ENCODE measurements around the gene BRF1. TPM values are rescaled to one million over a fixed set of nuclear protein-coding genes. Genes with fewer than 3 reads are reported as not detected.

The BRF1 gene
- total and polyA plus RNA-seq, 2 of the 13 experiments (the other 11 are each of a cell fraction or from before 2014, with no cell fraction given), result 5.1 to 11.0 TPM

- no peak for TF ChIP-seq CENPBD1 (CRISPR knock-in tag; IDR thresholded peaks at IDR 0.05; ENCODE audit: borderline replicate concordance, low read depth)
- TF ChIP-seq TRIM24 (CRISPR knock-in tag; IDR thresholded peaks at IDR 0.05), result no peak
Observed at GRCh38 chr14:105261781-105262180, 39.0 kb downstream of the BRF1 start (continued).

GRCh38 chr14:105260959-105261358, 39.8 kb downstream of the BRF1 start:
- H3K79me2 ChIP-seq (ENCODE audit: insufficient read depth, low read length), result no peaks in the 10 kb centered on the region
- H3K4me1 ChIP-seq (ENCODE audit: insufficient read depth, low read length), result no peaks in the 10 kb centered on the region
- intact Hi-C loops (cut with micrococcal nuclease; ENCODE audit: unreplicated experiment), result no loop called here
- H3K9me3 ChIP-seq (ENCODE audit: low read length), result no peaks in the 10 kb centered on the region
- ChIA-PET POLR2A (no interaction called here), CTCF (ENCODE audit: low intra/inter-chr PET ratio, low total read pairs) (no interaction called here)
- no peaks in the 10 kb centered on the region for H3K27me3 ChIP-seq (ENCODE audit: control insufficient read depth in 1 of 2, insufficient read depth in 2 of 2, low read length in 2 of 2)
- WGBS (ENCODE audit: low lambda C conversion rate), result 99% methylated on average over 12 of the region's 12 CpGs
- H3K4me3 ChIP-seq (replicated peaks in 1 of 3; ENCODE audit: insufficient read depth in 1 of 3, low read depth in 2 of 3, low read length in 3 of 3), result no peak overlapping the region
- peaks cover 4 to 5% of the 10 kb centered on the region in 2 experiments; a peak in 2 of 5 replicates for H3K36me3 ChIP-seq (replicated peaks in 1 of 2; ENCODE audit: control insufficient read depth in 1 of 2, insufficient read depth in 2 of 2, low read length in 2 of 2)
- no peak for DNase-seq (ENCODE audit: low spot score)
- no peak overlapping the region for H2AFZ ChIP-seq (ENCODE audit: low read length)
- H3K9ac ChIP-seq (ENCODE audit: insufficient read depth, low read depth, low read length), result no peak overlapping the region
- no peak overlapping the region for H3K4me2 ChIP-seq (ENCODE audit: low read depth, low read length)
- no peaks in the 10 kb centered on the region for H4K20me1 ChIP-seq (ENCODE audit: insufficient read depth, low read length)
- no peak overlapping the region for H3K27ac ChIP-seq (ENCODE audit: extremely low read length, insufficient read depth, low read length)
- ATAC-seq, result no peak
- in situ Hi-C loops (cut with HindIII; ENCODE audit: extremely low pct_ligation_motif_present, low pct_unique_long_range_greater_than_20kb), result no loop called here
- no TSS peak for BruUV-seq (replicated peaks)
- TF ChIP-seq ZC3H4 (CRISPR knock-in tag; IDR thresholded peaks at IDR 0.05; ENCODE audit: borderline replicate concordance) (no peak), ATF3 (CRISPR knock-in tag; IDR thresholded peaks at IDR 0.05) (no peak), ZNF280B (CRISPR knock-in tag; IDR thresholded peaks at IDR 0.05; ENCODE audit: borderline replicate concordance) (no peak), ZNF468 (CRISPR knock-in tag; IDR thresholded peaks at IDR 0.05) (no peak), KDM1A (CRISPR knock-in tag; IDR thresholded peaks at IDR 0.05) (no peak), ZNF207 (IDR thresholded peaks at IDR 0.05; ENCODE audit: borderline replicate concordance) (no peak), PAXIP1 (CRISPR knock-in tag; conservative IDR thresholded peaks at IDR 0.05) (no peak), ZNF816 (CRISPR knock-in tag; IDR thresholded peaks at IDR 0.05; ENCODE audit: borderline replicate concordance) (no peak), ZNF337 (CRISPR knock-in tag; IDR thresholded peaks at IDR 0.05; ENCODE audit: borderline replicate concordance, low read depth) (no peak), TOE1 (CRISPR knock-in tag; IDR thresholded peaks at IDR 0.05) (no peak), RBM22 (optimal IDR thresholded peaks at IDR 0.05; ENCODE audit: low read length) (no peak), ZNF567 (CRISPR knock-in tag; IDR thresholded peaks at IDR 0.05; ENCODE audit: borderline replicate concordance) (no peak), NCOR1 (IDR thresholded peaks at IDR 0.05; ENCODE audit: borderline replicate concordance, low read length) (no peak)
- no peak for FAIRE-seq

All from HepG2 (cell line).